AG09309 (cell line): ENCODE results near the gene SRCIN1.
A peak's percentile ranks its signal among the peaks of the same experiment; 100 is the strongest.
"Not testable (repeated sequence)": the region's sequence is repeated elsewhere in the genome, so short reads cannot be mapped to it uniquely, and the experiment has no call there.

ENCODE experiments used
- DNase-seq: peaks from one replicate; pipeline ENCODE4 v3.0.0-alpha.2; 2010; ENCODE audit warnings: low read depth
- H3K4me3 ChIP-seq: 2 replicates; pipeline ENCODE4 v1.5.1; 2011; ENCODE audit warnings: mild to moderate bottlenecking, low read depth, low read length, moderate library complexity; ENCODE audit not compliant: control insufficient read depth
- TF ChIP-seq, protein P1 (sequence below): IDR thresholded peaks from 2 replicates; pipeline ENCODE4 v1.5.1; 2011; ENCODE audit warnings: mild to moderate bottlenecking, low read depth, low read length, inconsistent platforms; ENCODE audit not compliant: insufficient read depth, control insufficient read depth; ENCODE audit errors: missing control alignments

The SRCIN1 gene

DNA sequence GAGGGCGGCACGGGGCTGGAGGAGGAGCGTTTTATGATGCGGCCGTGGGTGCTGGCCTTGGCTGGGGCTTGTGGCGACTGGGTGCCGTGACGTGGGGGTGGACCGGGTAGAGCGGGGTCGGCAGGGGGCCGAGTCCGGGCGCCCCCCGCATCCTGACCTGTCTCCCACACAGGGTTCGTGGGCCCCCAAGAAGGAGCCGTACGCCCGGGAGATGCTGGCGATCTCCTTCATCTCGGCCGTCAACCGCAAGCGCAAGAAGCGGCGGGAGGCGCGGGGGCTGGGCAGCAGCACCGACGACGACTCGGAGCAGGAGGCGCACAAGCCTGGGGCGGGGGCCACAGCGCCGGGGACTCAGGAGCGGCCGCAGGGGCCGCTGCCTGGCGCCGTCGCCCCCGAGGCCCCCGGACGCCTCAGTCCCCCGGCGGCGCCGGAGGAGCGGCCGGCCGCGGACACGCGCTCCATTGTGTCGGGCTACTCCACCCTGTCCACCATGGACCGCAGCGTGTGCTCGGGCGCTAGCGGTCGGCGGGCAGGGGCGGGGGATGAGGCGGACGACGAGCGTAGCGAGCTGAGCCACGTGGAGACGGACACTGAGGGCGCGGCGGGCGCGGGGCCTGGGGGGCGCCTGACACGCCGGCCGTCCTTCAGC, 95.9 kb downstream of the SRCIN1 start:
- TF ChIP-seq, protein P1, sequence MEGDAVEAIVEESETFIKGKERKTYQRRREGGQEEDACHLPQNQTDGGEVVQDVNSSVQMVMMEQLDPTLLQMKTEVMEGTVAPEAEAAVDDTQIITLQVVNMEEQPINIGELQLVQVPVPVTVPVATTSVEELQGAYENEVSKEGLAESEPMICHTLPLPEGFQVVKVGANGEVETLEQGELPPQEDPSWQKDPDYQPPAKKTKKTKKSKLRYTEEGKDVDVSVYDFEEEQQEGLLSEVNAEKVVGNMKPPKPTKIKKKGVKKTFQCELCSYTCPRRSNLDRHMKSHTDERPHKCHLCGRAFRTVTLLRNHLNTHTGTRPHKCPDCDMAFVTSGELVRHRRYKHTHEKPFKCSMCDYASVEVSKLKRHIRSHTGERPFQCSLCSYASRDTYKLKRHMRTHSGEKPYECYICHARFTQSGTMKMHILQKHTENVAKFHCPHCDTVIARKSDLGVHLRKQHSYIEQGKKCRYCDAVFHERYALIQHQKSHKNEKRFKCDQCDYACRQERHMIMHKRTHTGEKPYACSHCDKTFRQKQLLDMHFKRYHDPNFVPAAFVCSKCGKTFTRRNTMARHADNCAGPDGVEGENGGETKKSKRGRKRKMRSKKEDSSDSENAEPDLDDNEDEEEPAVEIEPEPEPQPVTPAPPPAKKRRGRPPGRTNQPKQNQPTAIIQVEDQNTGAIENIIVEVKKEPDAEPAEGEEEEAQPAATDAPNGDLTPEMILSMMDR: no peak
- no peak for DNase-seq
- H3K4me3 ChIP-seq: no peak overlapping the region

DNA sequence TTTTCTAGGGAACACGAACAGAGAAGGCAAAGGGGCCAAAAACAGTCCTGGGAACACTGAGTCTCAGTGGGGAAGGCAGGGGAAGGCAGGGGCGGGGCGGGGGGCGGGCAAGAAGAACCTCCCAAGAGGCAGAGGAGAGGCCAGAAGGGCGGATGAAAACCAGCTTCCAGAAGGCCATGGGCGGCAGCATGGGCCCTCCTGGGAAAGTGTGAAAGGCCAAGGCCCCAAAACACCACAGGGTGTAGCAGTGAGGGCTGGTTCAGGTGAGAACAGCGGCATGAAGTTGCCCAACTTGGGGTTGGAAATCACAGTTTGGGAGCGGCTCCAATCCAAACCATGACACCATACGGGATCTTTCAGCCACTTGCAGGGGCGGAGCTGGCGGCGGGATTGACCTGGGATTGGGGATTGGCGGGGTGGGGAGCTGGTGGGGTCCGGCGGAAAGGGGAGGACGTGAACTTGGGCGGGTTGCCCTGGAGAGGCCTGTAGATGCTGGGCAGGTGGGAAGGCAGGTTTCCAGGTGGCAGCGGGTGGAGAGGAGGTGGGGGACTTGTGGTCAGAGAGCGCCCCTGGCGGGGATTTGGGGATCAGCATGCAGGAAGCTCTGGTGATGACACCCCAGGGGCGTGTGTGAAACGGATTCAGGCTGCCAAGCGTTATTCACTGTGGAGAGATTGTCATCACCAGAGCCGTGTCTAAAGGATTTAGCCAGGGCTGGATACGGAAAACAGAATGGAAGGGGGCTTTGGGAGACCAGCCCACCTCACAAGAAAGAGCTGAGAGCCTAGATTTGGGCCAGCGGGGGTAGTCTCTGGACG, 96.6 kb downstream of the SRCIN1 start:
- DNase-seq: peak; percentile 68
- TF ChIP-seq, protein P1: peak; percentile 84
- no peak overlapping the region for H3K4me3 ChIP-seq

DNA sequence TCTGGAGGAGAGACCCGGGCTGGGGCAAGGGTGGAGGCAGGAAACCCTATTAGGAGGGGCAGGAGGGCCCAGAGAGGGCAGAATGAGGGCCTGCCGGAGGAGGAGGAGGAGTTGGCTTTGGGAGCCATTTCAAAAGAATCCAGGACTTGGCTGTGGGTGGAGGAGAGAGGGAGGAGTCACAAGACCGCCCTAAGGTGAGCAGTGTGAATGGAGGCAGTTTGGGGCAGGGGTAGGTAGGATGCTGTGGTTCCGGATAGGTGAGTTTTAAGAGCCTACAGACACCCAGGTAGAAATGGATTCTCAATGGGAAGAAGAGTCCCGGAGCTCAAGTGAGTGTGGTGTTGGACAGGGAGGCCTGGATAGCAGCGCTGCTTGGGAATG, 97.2 kb downstream of the SRCIN1 start:
- TF ChIP-seq, protein P1: no peak
- H3K4me3 ChIP-seq: no peak overlapping the region
- no peak for DNase-seq

DNA sequence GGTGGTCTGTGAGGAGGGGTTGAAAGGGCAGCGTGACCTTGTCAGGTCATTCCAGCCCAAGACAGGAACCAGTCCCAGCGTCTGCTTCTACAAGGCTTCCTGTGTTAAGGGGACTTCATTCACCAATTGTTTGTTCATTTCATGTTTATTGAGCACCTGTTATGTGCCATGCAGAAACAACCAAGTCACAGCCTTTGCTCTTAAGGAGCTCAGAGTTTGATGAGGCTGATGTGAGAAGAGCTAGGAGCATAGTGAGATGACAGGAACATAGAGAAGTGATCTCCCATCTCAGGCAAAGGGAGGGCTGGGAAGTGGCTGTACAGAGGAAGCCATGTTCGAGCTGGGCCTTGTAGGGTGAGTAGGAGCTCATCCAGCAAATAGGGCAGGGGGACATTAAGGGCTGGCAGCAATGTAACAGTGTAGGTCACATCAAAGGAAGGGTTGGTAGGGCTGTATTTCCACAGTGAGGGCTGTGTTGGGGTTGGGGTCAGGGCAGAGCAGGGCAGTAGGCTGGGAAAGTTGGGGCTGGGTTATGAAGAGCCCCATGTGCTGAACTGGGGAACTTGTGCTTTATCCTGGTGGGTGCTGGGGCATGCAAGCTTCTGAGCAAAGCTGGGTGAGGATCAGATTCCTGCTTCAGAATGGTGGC, 97.7 kb downstream of the SRCIN1 start:
- no peak overlapping the region for H3K4me3 ChIP-seq
- TF ChIP-seq, protein P1: no peak
- DNase-seq: no peak

DNA sequence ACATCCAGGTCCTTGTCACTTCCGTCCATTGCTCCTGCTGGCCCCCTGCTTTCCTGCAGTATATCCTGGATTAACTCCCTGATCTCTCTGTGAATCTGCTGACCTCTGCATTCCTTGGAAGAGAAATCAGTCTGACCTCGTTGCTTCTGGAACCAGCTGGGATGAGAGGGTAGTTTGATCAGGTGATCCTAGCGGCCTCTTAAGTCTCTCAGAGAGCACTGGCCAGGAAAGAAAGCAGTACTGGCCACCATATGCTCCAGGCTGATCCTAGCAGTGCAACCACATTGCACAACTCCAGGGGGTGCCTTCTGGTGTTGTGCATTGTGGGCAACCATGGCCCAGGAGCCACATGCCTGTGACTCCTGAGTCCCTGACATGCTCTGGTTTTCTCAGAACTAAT, 98.3 kb downstream of the SRCIN1 start:
- TF ChIP-seq, protein P1: no peak
- DNase-seq: no peak
- no peak overlapping the region for H3K4me3 ChIP-seq

DNA sequence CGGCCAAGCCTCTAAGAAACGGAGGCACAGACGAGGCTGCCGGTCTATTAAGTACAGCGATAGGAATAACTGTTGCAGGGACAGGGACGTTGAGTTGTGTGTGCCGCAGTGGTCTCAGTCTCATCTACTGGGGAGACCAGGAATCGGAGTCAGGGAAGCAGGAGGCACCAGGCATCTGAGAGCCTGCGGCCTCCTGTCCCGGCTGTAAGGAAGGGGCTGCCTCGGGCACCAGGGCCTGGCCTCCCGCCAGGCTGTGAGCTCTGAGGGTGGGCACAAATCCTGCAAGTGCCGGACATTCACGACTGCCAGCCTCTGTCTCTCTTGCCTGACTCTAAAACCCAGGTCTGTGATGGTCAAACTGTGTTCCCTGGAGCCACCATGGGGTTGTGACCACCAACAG, 101.5 kb downstream of the SRCIN1 start:
- no peak for DNase-seq
- TF ChIP-seq, protein P1: no peak
- no peak overlapping the region for H3K4me3 ChIP-seq

DNA sequence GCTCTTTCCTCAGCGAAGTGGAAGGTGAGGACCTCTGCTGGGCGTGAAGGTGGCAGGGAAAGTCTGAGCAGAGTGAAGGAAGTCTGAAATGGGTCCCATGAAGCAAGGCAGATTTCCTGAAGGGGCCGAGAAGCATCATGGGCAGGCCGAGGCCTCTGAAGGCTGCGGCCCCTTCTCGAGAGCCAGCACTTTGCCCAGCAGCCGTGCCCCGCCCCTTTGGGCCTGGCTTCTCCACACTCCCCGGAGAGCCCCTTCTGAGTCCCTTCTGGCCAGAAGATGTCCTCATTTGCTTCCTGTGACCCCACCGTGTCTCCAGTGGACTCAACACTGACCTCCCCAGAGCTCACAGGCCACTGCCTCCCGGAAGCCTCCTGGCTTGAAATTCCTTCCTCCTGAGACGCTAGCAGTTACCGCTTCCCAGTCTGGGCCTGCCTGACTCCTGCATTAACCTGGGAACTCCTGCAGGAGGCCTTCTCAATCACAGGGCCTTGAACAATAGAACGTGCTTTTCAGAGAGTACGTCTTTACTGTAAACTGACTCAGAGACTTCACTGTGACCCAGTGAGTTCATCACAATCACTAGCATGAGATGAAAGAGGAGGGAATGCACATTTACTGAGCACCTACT, 102.4 kb downstream of the SRCIN1 start:
- not testable (repeated sequence) for DNase-seq, H3K4me3 ChIP-seq

DNA sequence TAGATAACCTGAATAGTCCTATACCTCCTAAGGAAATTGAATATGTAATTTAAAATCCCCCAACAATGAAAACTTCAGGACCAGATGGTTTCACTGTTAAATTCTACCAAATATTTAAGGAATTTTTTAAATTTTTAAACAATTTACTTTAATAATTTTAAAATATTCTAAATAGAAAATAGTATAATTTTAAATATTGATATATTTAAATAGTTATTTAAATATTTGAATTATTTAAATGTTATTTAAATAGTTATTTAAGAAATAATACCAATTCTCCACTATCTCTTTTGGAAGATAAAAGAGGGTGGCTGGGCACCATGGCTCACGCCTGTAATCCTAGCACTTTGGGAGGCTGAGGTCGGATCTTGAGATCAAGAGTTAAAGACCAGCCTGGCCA, 104.0 kb downstream of the SRCIN1 start:
- DNase-seq, H3K4me3 ChIP-seq: not testable (repeated sequence)

DNA sequence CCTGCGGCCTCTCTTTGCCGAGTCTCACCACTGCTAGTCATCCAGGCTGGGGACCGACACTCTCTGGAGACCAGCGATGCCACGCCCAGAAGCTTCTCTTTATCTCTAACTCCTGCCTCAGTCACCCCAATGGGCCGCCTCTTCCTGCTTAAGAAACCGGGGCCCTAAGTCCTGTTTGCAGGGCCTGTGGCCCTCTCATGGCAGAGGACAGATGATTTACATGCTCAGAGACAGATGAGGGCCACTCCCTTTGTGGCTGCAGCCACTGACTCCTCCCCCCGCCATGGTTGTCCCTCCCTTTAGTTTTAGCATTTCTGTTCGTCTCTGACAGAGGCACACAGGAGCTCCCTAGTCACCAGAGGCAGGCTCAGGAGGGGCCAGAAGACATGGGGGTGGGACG, 106.5 kb downstream of the SRCIN1 start:
- not testable (repeated sequence) for DNase-seq, H3K4me3 ChIP-seq
